HepG2 (cell line): ENCODE measurements around the gene MYH7B. TPM values are rescaled to one million over a fixed set of nuclear protein-coding genes. Genes with fewer than 3 reads are reported as not detected.

Experiments used
- CEBPB ChIP-seq: IDR thresholded peaks from 2 replicates; pipeline ENCODE4 v1.6.1; 2011; ENCODE audit warnings: low read depth, low read length, improper control_type of control experiment, borderline replicate concordance
- FOXA3 ChIP-seq: IDR thresholded peaks from 2 replicates; pipeline ENCODE4 v1.6.1; 2016; ENCODE audit warnings: missing genetic modification reagents, missing compliant biosample characterization
- FOXP1 ChIP-seq, 2 experiments: fragments of 450-650 bp in 1 of 2; IDR thresholded peaks; 2 replicates each; pipeline ENCODE4 v1.6.1; 2017 to 2018; ENCODE audit warnings: antibody characterized with exemption in 1 of 2
- JUN ChIP-seq: sonication (generic); formaldehyde crosslinking; IDR thresholded peaks from 2 replicates; pipeline ENCODE4 v1.4.0; 2020; ENCODE audit warnings: mild to moderate bottlenecking, missing genetic modification reagents
- MEIS1 ChIP-seq: sonication (generic); formaldehyde crosslinking; IDR thresholded peaks from 2 replicates; pipeline ENCODE4 v1.9.0; 2021; ENCODE audit warnings: mild to moderate bottlenecking, missing genetic modification reagents, moderate library complexity, borderline replicate concordance
- SMARCC2 ChIP-seq: fragments of 450-650 bp; IDR thresholded peaks from 2 replicates; pipeline ENCODE4 v1.6.1; 2017; ENCODE audit warnings: antibody characterized with exemption, mild to moderate bottlenecking
- SMC3 ChIP-seq: IDR thresholded peaks from 2 replicates; pipeline ENCODE4 v1.6.1; 2011; ENCODE audit warnings: low read length, improper control_type of control experiment
- SOX6 ChIP-seq, 2 experiments: fragments of 450-650 bp in 1 of 2; sonication (generic) in 1 of 2; formaldehyde crosslinking in 1 of 2; IDR thresholded peaks; 2 replicates each; pipeline versions ENCODE4 v1.4.0 to v1.6.1; 2017 to 2020; ENCODE audit warnings: antibody characterized with exemption in 1 of 2, mild to moderate bottlenecking in 1 of 2, missing genetic modification reagents in 1 of 2
- SRSF9 ChIP-seq: fragments of 200-400 bp; formaldehyde crosslinking; IDR thresholded peaks from 2 replicates; pipeline ENCODE4 v1.6.1; 2018; ENCODE audit warnings: borderline replicate concordance, mild to moderate bottlenecking, low read depth, low read length; ENCODE audit not compliant: insufficient read depth, poor library complexity, severe bottlenecking
- TBP ChIP-seq: sonication (generic); formaldehyde crosslinking; IDR thresholded peaks from 2 replicates; pipeline ENCODE4 v1.5.0; 2020; ENCODE audit warnings: missing genetic modification reagents
- TEAD3 ChIP-seq: optimal IDR thresholded peaks from 2 replicates; pipeline ENCODE3; 2016; ENCODE audit warnings: borderline replicate concordance
- TRAFD1 ChIP-seq: sonication (generic); formaldehyde crosslinking; IDR thresholded peaks from 2 replicates; pipeline ENCODE4 v1.5.1; 2020; ENCODE audit warnings: missing genetic modification reagents, mild to moderate bottlenecking, borderline replicate concordance
- ZFP41 ChIP-seq: sonication (generic); formaldehyde crosslinking; IDR thresholded peaks from 2 replicates; pipeline ENCODE4 v1.4.0; 2020; ENCODE audit warnings: mild to moderate bottlenecking, missing genetic modification reagents, borderline replicate concordance
- ZFP82 ChIP-seq: sonication (generic); formaldehyde crosslinking; IDR thresholded peaks from 2 replicates; pipeline ENCODE4 v1.5.1; 2020; ENCODE audit warnings: mild to moderate bottlenecking, missing genetic modification reagents, borderline replicate concordance
- ZNF205 ChIP-seq: IDR thresholded peaks from 2 replicates; pipeline ENCODE4 v1.6.1; 2018; ENCODE audit warnings: missing biosample characterization, missing genetic modification reagents
- ZNF274 ChIP-seq: sonication (generic); formaldehyde crosslinking; IDR thresholded peaks from 2 replicates; pipeline ENCODE4 v1.5.1; 2020; ENCODE audit warnings: mild to moderate bottlenecking, missing genetic modification reagents
- ZNF280B ChIP-seq: sonication (generic); formaldehyde crosslinking; IDR thresholded peaks from 2 replicates; pipeline ENCODE4 v1.5.0; 2020; ENCODE audit warnings: missing genetic modification reagents, mild to moderate bottlenecking, borderline replicate concordance
- ZNF333 ChIP-seq: sonication (generic); formaldehyde crosslinking; IDR thresholded peaks from 2 replicates; pipeline ENCODE4 v1.4.0; 2020; ENCODE audit warnings: mild to moderate bottlenecking, missing genetic modification reagents, borderline replicate concordance
- ZNF441 ChIP-seq: sonication (generic); formaldehyde crosslinking; IDR thresholded peaks from 2 replicates; pipeline ENCODE4 v1.7.0; 2021; ENCODE audit warnings: missing genetic modification reagents, borderline replicate concordance
- ZNF446 ChIP-seq: sonication (generic); formaldehyde crosslinking; IDR thresholded peaks from 2 replicates; pipeline ENCODE4 v1.5.0; 2020; ENCODE audit warnings: mild to moderate bottlenecking, missing genetic modification reagents
- ZNF709 ChIP-seq: sonication (generic); formaldehyde crosslinking; IDR thresholded peaks from 2 replicates; pipeline ENCODE4 v1.5.0; 2020; ENCODE audit warnings: mild to moderate bottlenecking, missing genetic modification reagents
- polyA plus RNA-seq, 8 experiments: library from polyadenylated mRNA; depleted of rRNA in 3 of 8; stranded (reverse) in 7 of 8; unstranded in 1 of 8; fragments of >200 nt; fragmentation: Illumina TruSeq in 4 of 8; extraction: Trizol in 4 of 8; gene quantifications; 2 replicates each; pipeline versions ENCODE4 v1.2.1 to v1.2.3, GENCODE V29; 2011 to 2016; ENCODE audit warnings: low read depth in 4 of 8, missing spikeins in 1 of 8, mixed read lengths in 1 of 8; ENCODE audit not compliant: insufficient read depth in 1 of 8
- total RNA-seq, 5 experiments: library from RNA; depleted of rRNA; stranded (reverse); fragments of >200 nt; fragmentation: Illumina TruSeq; extraction: Trizol; gene quantifications; 2 replicates each; pipeline ENCODE4 v1.2.3, GENCODE V29; 2016; ENCODE audit warnings: low read depth in 1 of 5
- TF ChIP-seq, protein P1 (sequence below): sonication (generic); formaldehyde crosslinking; IDR thresholded peaks from 2 replicates; pipeline ENCODE4 v1.8.0; 2022; ENCODE audit warnings: missing genetic modification reagents, mild to moderate bottlenecking, moderate library complexity, borderline replicate concordance
- TF ChIP-seq, protein P2 (sequence below): IDR thresholded peaks from 2 replicates; pipeline ENCODE4 v1.6.1; 2016; ENCODE audit warnings: low read depth

Gene MYH7B
- total and polyA plus RNA-seq, 2 of the 13 experiments (the other 11 are each of a cell fraction or from before 2014, with no cell fraction given), result 0.05 to 0.20 TPM

DNA sequence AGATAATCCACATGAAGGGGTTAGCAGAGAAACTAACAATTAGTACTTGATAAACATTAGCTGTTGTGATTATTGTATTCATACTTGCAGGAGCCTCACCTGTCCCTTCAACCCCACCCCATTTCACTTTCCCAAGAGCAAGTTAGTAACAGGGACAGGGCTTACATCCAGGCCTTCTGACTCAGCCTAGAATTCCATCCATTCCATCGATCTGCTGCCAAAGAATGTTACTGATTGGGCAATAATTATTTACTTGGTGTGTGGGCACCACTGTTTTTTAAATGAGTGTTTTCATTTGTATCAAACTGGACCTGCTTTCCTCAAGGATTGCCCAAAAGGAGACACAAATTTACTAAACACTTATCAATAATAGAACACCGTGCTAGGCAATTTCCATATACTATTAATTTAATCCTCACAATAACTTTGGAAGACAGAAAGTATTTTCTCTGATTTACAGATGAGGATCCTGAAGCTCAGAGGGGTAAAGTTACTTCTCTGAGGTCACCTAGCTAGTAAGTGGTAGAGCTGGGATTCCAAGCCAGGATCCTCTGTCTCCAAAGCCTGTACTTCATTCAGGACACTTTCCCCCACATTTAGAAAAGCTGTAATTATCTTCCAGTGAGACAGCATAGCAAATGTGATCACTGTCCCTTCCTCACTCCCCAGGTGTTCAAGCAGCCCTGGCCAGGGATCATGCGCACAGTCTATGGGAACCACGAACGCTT is 32.9 kb upstream of the MYH7B start (continued):
- TF ChIP-seq ZNF446, result no peak
- peak; percentile 31; the same call in 1 of the 2 replicates for TF ChIP-seq SMC3
- TF ChIP-seq ZNF274 (CRISPR knock-in tag), result no peak
- no peak for TF ChIP-seq ZNF441 (CRISPR knock-in tag)
- TF ChIP-seq TRAFD1 (CRISPR knock-in tag), result no peak
- no peak for TF ChIP-seq ZNF333 (CRISPR knock-in tag)
- no peak for TF ChIP-seq JUN (CRISPR knock-in tag)
- no peak for TF ChIP-seq ZFP41 (CRISPR knock-in tag)
- TF ChIP-seq ZNF205 (CRISPR knock-in tag), result 0 out of 2 replicates have a peak, but pooled peaks have one; percentile 13
- TF ChIP-seq FOXA3 (CRISPR knock-in tag), result peak; percentile 54; the same call in 1 of the 2 replicates
- no peak for TF ChIP-seq ZNF709 (CRISPR knock-in tag)
- TF ChIP-seq, protein P1, sequence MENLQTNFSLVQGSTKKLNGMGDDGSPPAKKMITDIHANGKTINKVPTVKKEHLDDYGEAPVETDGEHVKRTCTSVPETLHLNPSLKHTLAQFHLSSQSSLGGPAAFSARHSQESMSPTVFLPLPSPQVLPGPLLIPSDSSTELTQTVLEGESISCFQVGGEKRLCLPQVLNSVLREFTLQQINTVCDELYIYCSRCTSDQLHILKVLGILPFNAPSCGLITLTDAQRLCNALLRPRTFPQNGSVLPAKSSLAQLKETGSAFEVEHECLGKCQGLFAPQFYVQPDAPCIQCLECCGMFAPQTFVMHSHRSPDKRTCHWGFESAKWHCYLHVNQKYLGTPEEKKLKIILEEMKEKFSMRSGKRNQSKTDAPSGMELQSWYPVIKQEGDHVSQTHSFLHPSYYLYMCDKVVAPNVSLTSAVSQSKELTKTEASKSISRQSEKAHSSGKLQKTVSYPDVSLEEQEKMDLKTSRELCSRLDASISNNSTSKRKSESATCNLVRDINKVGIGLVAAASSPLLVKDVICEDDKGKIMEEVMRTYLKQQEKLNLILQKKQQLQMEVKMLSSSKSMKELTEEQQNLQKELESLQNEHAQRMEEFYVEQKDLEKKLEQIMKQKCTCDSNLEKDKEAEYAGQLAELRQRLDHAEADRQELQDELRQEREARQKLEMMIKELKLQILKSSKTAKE, result no peak
- no peak for TF ChIP-seq SRSF9
- peak; percentile 58; the same call in 1 of the 2 replicates for TF ChIP-seq FOXP1 (IDR thresholded peaks at IDR 0.05)
- peak; percentile 65 for TF ChIP-seq FOXP1 (CRISPR knock-in tag; IDR thresholded peaks at IDR 0.05)
- TF ChIP-seq SOX6 (IDR thresholded peaks at IDR 0.05), result no peak
- no peak for TF ChIP-seq SOX6 (CRISPR knock-in tag; IDR thresholded peaks at IDR 0.05)
- TF ChIP-seq, protein P2, sequence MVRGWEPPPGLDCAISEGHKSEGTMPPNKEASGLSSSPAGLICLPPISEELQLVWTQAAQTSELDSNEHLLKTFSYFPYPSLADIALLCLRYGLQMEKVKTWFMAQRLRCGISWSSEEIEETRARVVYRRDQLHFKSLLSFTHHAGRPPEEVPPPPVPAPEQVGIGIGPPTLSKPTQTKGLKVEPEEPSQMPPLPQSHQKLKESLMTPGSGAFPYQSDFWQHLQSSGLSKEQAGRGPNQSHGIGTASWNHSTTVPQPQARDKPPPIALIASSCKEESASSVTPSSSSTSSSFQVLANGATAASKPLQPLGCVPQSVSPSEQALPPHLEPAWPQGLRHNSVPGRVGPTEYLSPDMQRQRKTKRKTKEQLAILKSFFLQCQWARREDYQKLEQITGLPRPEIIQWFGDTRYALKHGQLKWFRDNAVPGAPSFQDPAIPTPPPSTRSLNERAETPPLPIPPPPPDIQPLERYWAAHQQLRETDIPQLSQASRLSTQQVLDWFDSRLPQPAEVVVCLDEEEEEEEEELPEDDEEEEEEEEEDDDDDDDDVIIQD (CRISPR knock-in tag), result 0 out of 2 replicates have a peak, but pooled peaks have one; percentile 23
- peak; percentile 90 for TF ChIP-seq TEAD3
- TF ChIP-seq CEBPB, result peak; percentile 94
- TF ChIP-seq MEIS1 (CRISPR knock-in tag), result no peak
- TF ChIP-seq TBP (CRISPR knock-in tag), result no peak
- TF ChIP-seq SMARCC2, result no peak
- no peak for TF ChIP-seq ZFP82 (CRISPR knock-in tag)
- TF ChIP-seq ZNF280B (CRISPR knock-in tag), result no peak
